ENCODE data around the gene BRCA2. TPM values are rescaled to one million over a fixed set of nuclear protein-coding genes. Genes with fewer than 3 reads are reported as not detected.

The BRCA2 gene
- total and polyA plus RNA-seq, 2 experiments from 2014 or later = 28.6 to 38.7 TPM

DNA sequence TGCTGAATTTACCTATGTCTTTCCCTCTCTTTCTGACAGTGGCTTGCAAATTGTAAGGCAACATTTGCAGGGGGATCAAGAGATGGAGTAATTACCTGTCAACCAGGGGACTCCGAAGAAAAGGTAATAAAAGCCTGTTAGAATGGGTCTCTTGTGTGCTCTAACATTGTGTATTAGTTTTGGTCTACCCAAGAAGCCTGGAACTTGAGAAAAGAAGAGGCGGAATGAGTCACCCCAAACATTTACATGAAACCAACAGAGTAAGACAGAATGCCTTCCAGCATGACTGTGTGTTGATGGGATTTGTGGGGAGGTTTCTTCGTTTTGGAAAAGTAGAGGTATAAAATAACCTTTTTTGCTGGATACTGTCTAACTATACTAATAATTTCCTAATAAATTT lies 36.9 kb upstream of the BRCA2 start:
- no peaks in the 10 kb centered on the region for H3K79me2 ChIP-seq (replicated peaks; ENCODE audit: insufficient read depth)
- ATAC-seq (no peak), DNase-seq (ENCODE audit: low spot score) (no peak)
- H3K36me3 Mint-ChIP-seq (ENCODE audit: low read depth) = no peaks in the 10 kb centered on the region
- no peaks in the 10 kb centered on the region for H3K27me3 ChIP-seq (ENCODE audit: insufficient read depth)
- H3K4me1 Mint-ChIP-seq = no peaks in the 10 kb centered on the region
- H3F3A ChIP-seq (replicated peaks; ENCODE audit: low read depth) = no peaks in the 10 kb centered on the region
- H3K27ac Mint-ChIP-seq = no peak overlapping the region
- no peaks in the 10 kb centered on the region for H3K9me3 Mint-ChIP-seq
- no peaks in the 10 kb centered on the region for H3K9me2 ChIP-seq (ENCODE audit: insufficient read depth)
- no peak overlapping the region for H3K4me3 Mint-ChIP-seq
- no peak overlapping the region for H3K4me3 ChIP-seq
- 0 out of 2 replicates have a peak, but pooled peaks cover 3% of the 10 kb centered on the region for H3K4me1 ChIP-seq (ENCODE audit: insufficient read depth)
- no peak overlapping the region for H3K4me2 ChIP-seq
- no peak overlapping the region for H2AFZ ChIP-seq
- no peak for TF ChIP-seq EZH2 (IDR thresholded peaks at IDR 0.05; ENCODE audit: low read depth, unreplicated experiment)
- no peaks in the 10 kb centered on the region for H3K36me3 ChIP-seq (ENCODE audit: insufficient read depth)
- H3K27ac ChIP-seq (ENCODE audit: low read depth) = no peak overlapping the region
- H3K27me3 Mint-ChIP-seq (ENCODE audit: insufficient read depth, low read depth, poor library complexity) = no peaks in the 10 kb centered on the region
- no peaks in the 10 kb centered on the region for H4K20me1 ChIP-seq (replicated peaks; ENCODE audit: insufficient read depth)

DNA sequence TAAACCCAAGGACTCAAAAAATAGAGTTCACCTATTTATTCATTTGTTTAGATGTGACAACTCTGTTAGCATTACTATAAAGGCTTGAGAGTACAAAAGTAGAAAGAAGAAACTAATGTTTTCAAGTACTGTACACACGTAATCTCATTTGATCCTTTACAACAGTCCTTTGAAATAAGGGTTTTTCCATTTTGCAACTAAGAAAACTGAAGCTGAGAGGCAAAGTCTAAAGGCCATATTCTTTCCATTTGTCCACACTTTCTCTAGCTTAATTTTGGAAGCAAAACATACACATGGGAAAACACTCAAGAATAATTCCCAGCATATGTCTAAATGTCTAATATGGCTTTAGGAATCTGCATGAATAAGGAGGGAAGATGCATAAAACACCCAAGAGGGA lies 34.2 kb upstream of the BRCA2 start:
- no peaks in the 10 kb centered on the region for H3K27me3 ChIP-seq (ENCODE audit: insufficient read depth)
- no peak overlapping the region for H3K27ac ChIP-seq (ENCODE audit: low read depth)
- H3K4me2 ChIP-seq = no peak overlapping the region
- no peak overlapping the region for H2AFZ ChIP-seq
- no peaks in the 10 kb centered on the region for H3K9me2 ChIP-seq (ENCODE audit: insufficient read depth)
- DNase-seq (ENCODE audit: low spot score) (no peak), ATAC-seq (no peak)
- no peaks in the 10 kb centered on the region for H3K36me3 Mint-ChIP-seq (ENCODE audit: low read depth)
- peaks cover 10% of the 10 kb centered on the region; the same call in 2 of the 3 replicates for H3K4me1 Mint-ChIP-seq
- H3K27ac Mint-ChIP-seq = no peak overlapping the region
- TF ChIP-seq POLR2AphosphoS5 (IDR thresholded peaks at IDR 0.05; ENCODE audit: low read depth) (no peak), ZNF331 (CRISPR knock-in tag; IDR thresholded peaks at IDR 0.05; ENCODE audit: low read depth) (no peak)
- TF ChIP-seq, protein P1, sequence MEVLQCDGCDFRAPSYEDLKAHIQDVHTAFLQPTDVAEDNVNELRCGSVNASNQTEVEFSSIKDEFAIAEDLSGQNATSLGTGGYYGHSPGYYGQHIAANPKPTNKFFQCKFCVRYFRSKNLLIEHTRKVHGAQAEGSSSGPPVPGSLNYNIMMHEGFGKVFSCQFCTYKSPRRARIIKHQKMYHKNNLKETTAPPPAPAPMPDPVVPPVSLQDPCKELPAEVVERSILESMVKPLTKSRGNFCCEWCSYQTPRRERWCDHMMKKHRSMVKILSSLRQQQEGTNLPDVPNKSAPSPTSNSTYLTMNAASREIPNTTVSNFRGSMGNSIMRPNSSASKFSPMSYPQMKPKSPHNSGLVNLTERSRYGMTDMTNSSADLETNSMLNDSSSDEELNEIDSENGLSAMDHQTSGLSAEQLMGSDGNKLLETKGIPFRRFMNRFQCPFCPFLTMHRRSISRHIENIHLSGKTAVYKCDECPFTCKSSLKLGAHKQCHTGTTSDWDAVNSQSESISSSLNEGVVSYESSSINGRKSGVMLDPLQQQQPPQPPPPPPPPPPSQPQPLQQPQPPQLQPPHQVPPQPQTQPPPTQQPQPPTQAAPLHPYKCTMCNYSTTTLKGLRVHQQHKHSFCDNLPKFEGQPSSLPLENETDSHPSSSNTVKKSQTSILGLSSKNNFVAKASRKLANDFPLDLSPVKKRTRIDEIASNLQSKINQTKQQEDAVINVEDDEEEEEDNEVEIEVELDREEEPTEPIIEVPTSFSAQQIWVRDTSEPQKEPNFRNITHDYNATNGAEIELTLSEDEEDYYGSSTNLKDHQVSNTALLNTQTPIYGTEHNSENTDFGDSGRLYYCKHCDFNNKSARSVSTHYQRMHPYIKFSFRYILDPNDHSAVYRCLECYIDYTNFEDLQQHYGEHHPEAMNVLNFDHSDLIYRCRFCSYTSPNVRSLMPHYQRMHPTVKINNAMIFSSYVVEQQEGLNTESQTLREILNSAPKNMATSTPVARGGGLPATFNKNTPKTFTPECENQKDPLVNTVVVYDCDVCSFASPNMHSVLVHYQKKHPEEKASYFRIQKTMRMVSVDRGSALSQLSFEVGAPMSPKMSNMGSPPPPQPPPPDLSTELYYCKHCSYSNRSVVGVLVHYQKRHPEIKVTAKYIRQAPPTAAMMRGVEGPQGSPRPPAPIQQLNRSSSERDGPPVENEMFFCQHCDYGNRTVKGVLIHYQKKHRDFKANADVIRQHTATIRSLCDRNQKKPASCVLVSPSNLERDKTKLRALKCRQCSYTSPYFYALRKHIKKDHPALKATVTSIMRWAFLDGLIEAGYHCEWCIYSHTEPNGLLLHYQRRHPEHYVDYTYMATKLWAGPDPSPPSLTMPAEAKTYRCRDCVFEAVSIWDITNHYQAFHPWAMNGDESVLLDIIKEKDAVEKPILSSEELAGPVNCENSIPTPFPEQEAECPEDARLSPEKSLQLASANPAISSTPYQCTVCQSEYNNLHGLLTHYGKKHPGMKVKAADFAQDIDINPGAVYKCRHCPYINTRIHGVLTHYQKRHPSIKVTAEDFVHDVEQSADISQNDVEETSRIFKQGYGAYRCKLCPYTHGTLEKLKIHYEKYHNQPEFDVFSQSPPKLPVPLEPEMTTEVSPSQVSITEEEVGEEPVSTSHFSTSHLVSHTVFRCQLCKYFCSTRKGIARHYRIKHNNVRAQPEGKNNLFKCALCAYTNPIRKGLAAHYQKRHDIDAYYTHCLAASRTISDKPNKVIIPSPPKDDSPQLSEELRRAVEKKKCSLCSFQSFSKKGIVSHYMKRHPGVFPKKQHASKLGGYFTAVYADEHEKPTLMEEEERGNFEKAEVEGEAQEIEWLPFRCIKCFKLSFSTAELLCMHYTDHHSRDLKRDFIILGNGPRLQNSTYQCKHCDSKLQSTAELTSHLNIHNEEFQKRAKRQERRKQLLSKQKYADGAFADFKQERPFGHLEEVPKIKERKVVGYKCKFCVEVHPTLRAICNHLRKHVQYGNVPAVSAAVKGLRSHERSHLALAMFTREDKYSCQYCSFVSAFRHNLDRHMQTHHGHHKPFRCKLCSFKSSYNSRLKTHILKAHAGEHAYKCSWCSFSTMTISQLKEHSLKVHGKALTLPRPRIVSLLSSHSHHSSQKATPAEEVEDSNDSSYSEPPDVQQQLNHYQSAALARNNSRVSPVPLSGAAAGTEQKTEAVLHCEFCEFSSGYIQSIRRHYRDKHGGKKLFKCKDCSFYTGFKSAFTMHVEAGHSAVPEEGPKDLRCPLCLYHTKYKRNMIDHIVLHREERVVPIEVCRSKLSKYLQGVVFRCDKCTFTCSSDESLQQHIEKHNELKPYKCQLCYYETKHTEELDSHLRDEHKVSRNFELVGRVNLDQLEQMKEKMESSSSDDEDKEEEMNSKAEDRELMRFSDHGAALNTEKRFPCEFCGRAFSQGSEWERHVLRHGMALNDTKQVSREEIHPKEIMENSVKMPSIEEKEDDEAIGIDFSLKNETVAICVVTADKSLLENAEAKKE (CRISPR knock-in tag; IDR thresholded peaks at IDR 0.05) = no peak
- H3K4me3 ChIP-seq = no peak overlapping the region
- no peaks in the 10 kb centered on the region for H3F3A ChIP-seq (replicated peaks; ENCODE audit: low read depth)
- no peaks in the 10 kb centered on the region for H3K79me2 ChIP-seq (replicated peaks; ENCODE audit: insufficient read depth)
- 0 out of 2 replicates have a peak, but pooled peaks cover 3% of the 10 kb centered on the region for H3K4me1 ChIP-seq (ENCODE audit: insufficient read depth)
- no peaks in the 10 kb centered on the region for H3K36me3 ChIP-seq (ENCODE audit: insufficient read depth)
- H3K4me3 Mint-ChIP-seq = no peak overlapping the region
- no peaks in the 10 kb centered on the region for H4K20me1 ChIP-seq (replicated peaks; ENCODE audit: insufficient read depth)
- H3K9me3 Mint-ChIP-seq = no peaks in the 10 kb centered on the region
- no peaks in the 10 kb centered on the region for H3K27me3 Mint-ChIP-seq (ENCODE audit: insufficient read depth, low read depth, poor library complexity)
